AG09309 (cell line): Measurements from ENCODE around the gene MTURN.
"Not testable (repeated sequence)": the region's sequence is repeated elsewhere in the genome, so short reads cannot be mapped to it uniquely, and the experiment has no call there.

Source experiments
- DNase-seq: peaks from one replicate; pipeline ENCODE4 v3.0.0-alpha.2; 2010; ENCODE audit warnings: low read depth
- H3K4me3 ChIP-seq: 2 replicates; pipeline ENCODE4 v1.5.1; 2011; ENCODE audit warnings: mild to moderate bottlenecking, low read depth, low read length, moderate library complexity; ENCODE audit not compliant: control insufficient read depth
- CTCF ChIP-seq: IDR thresholded peaks from 2 replicates; pipeline ENCODE4 v1.5.1; 2011; ENCODE audit warnings: mild to moderate bottlenecking, low read depth, low read length, inconsistent platforms; ENCODE audit not compliant: insufficient read depth, control insufficient read depth; ENCODE audit errors: missing control alignments

The MTURN gene

GRCh38 chr7:30187513-30187912 lies 52.7 kb downstream of the MTURN start:
- H3K4me3 ChIP-seq: no peak overlapping the region
- no peak for TF ChIP-seq CTCF
- DNase-seq: no peak

- not testable (repeated sequence) for H3K4me3 ChIP-seq, DNase-seq
Observed at GRCh38 chr7:30188381-30188780, 53.6 kb downstream of the MTURN start.

DNA sequence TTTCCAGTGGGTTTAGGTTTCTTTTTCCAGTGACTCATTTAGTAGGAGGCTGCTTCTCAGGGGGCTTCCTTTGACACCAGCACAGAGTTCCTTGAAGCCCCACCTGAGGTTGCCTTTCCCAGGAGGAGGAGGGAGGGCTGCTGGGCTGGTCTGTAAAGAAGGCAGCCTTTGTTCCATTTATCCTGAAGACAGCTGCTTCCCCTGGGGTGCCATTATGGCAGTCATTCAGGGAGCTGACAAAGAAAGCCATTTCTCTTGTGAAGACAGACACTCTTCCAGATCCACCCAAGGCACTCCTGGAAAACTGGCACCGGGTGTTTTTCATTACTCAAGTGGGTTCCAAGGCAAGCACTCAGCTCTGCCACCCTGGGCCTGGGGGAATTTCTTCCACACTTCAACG lies 54.0 kb downstream of the MTURN start:
- DNase-seq: no peak
- TF ChIP-seq CTCF: no peak
- no peak overlapping the region for H3K4me3 ChIP-seq

GRCh38 chr7:30191809-30192208 lies 57.0 kb downstream of the MTURN start:
- no peak overlapping the region for H3K4me3 ChIP-seq
- TF ChIP-seq CTCF: no peak
- DNase-seq: no peak

GRCh38 chr7:30193336-30193943 lies 58.7 kb downstream of the MTURN start:
- no peak for TF ChIP-seq CTCF
- no peak overlapping the region for H3K4me3 ChIP-seq
- DNase-seq: no peak

GRCh38 chr7:30196408-30196807 lies 61.6 kb downstream of the MTURN start:
- no peak for DNase-seq
- TF ChIP-seq CTCF: no peak
- H3K4me3 ChIP-seq: no peak overlapping the region

GRCh38 chr7:30197438-30197837 lies 62.7 kb downstream of the MTURN start:
- no peak overlapping the region for H3K4me3 ChIP-seq
- no peak for TF ChIP-seq CTCF
- DNase-seq: no peak
